Lung (tissue), 12 donors: Measurements from ENCODE around the gene TRIM10. TPM values are rescaled to one million over a fixed set of nuclear protein-coding genes. Genes with fewer than 3 reads are reported as not detected.

Experiments
- ATAC-seq: fragments of 200-7000 bp; cut with Tn5 transposase; one replicate; pipeline ENCODE4 v1.9.1; 2020; ENCODE audit warnings: moderate number of reproducible peaks; ENCODE audit not compliant: insufficient read depth, low FRiP score
- DNase-seq, 3 donors: peaks; one replicate each; pipeline ENCODE4 v3.0.0-alpha.2; 2013 to 2017
- H3K27ac ChIP-seq, 2 donors: one replicate each; pipeline ENCODE4 v1.5.1; 2013; ENCODE audit warnings: mild to moderate bottlenecking in 2 of 2, moderate library complexity in 2 of 2, control low read depth in 1 of 2, inconsistent platforms in 1 of 2, low read depth in 1 of 2, low read length in 1 of 2
- H3K27me3 ChIP-seq, 3 donors: one replicate each; pipeline ENCODE4 v1.5.1; 2013; ENCODE audit warnings: low read length in 2 of 3; ENCODE audit not compliant: control insufficient read depth in 3 of 3, insufficient read depth in 3 of 3
- H3K36me3 ChIP-seq, 4 donors: one replicate each; pipeline ENCODE4 v1.5.1; 2013; ENCODE audit warnings: low read length in 4 of 4, mild to moderate bottlenecking in 1 of 4, moderate library complexity in 1 of 4; ENCODE audit not compliant: control insufficient read depth in 4 of 4, insufficient read depth in 4 of 4
- H3K4me1 ChIP-seq, 5 donors: one replicate each; pipeline ENCODE4 v1.5.1; 2013; ENCODE audit warnings: low read length in 5 of 5, mild to moderate bottlenecking in 2 of 5, moderate library complexity in 1 of 5; ENCODE audit not compliant: control insufficient read depth in 5 of 5, insufficient read depth in 5 of 5
- H3K4me3 ChIP-seq: one replicate; pipeline ENCODE4 v1.5.1; 2013; ENCODE audit warnings: mild to moderate bottlenecking, control low read depth, moderate library complexity
- H3K9ac ChIP-seq, 2 donors: one replicate each; pipeline ENCODE4 v1.5.1; 2013; ENCODE audit warnings: low read length in 2 of 2, control low read depth in 1 of 2; ENCODE audit not compliant: insufficient read depth in 1 of 2
- H3K9me3 ChIP-seq, 4 donors: one replicate each; pipeline ENCODE4 v1.5.1; 2013; ENCODE audit warnings: low read length in 3 of 4, mild to moderate bottlenecking in 1 of 4, moderate library complexity in 1 of 4; ENCODE audit not compliant: control insufficient read depth in 4 of 4, insufficient read depth in 3 of 4
- WGBS, 2 donors: extraction: QIAGEN DNeasy Blood & Tissue Kit; methylation state at CpG; one replicate each; pipeline ENCODE4 v1.1.7; 2013; 5-methylcytosine and 5-hydroxymethylcytosine counted together
- polyA plus RNA-seq, 2 donors: library from polyadenylated mRNA; stranded (reverse); fragments of 200-250 nt; gene quantifications; one replicate each; pipeline ENCODE4 v1.2.1, GENCODE V29; 2013
- total RNA-seq, 2 donors: library from RNA; depleted of rRNA in 1 of 2; stranded (reverse); fragments of >200 nt in 1 of 2; gene quantifications; one replicate each; pipeline ENCODE4 v1.2.1, GENCODE V29; 2014 to 2021
- TF ChIP-seq, protein P1 (sequence below): IDR thresholded peaks from 2 replicates; pipeline ENCODE4 v1.5.1; 2012; ENCODE audit warnings: mild to moderate bottlenecking; ENCODE audit errors: control extremely low read depth, extremely low read depth
- donor health status: control.
- donor health status: control.
- donor health status: Bipolar disorder and iron deficiency.
- donor health status: healthy.
- donor health status: DM: yes; HTN: yes; CAD: no.

TRIM10 gene
- total and polyA plus RNA-seq, 4 donors: 0.06 to 1.8 (median 0.09) TPM

- Histone ChIP-seq H3K36me3 (no peaks in the 10 kb centered on the region), H3K27ac (no peak within 1 kb of the TSS), H3K27me3 (peaks cover 0 to 15% (median 10%) of the 10 kb centered on the region in 3 donors), H3K4me1 (no peaks in the 10 kb centered on the region), H3K9me3 (no peaks in the 10 kb centered on the region), H3K9ac (no peak within 1 kb of the TSS), H3K4me3 (no peak within 1 kb of the TSS)
- 68 to 71% methylated on average over 4 of the region's 4 CpGs for WGBS, 2 donors
- DNase-seq (no peak), ATAC-seq (no peak)
- TF ChIP-seq, protein P1, sequence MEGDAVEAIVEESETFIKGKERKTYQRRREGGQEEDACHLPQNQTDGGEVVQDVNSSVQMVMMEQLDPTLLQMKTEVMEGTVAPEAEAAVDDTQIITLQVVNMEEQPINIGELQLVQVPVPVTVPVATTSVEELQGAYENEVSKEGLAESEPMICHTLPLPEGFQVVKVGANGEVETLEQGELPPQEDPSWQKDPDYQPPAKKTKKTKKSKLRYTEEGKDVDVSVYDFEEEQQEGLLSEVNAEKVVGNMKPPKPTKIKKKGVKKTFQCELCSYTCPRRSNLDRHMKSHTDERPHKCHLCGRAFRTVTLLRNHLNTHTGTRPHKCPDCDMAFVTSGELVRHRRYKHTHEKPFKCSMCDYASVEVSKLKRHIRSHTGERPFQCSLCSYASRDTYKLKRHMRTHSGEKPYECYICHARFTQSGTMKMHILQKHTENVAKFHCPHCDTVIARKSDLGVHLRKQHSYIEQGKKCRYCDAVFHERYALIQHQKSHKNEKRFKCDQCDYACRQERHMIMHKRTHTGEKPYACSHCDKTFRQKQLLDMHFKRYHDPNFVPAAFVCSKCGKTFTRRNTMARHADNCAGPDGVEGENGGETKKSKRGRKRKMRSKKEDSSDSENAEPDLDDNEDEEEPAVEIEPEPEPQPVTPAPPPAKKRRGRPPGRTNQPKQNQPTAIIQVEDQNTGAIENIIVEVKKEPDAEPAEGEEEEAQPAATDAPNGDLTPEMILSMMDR: no peak
These were observed 25.3 kb downstream of the TRIM10 start, which contains the start of gene TRIM40 for GRCh38 chr6:30135757-30136156. Gene TRIM40 (plus strand): TSS chr6:30136140. CDS start chr6:30137037, 897 bp downstream.

DNA sequence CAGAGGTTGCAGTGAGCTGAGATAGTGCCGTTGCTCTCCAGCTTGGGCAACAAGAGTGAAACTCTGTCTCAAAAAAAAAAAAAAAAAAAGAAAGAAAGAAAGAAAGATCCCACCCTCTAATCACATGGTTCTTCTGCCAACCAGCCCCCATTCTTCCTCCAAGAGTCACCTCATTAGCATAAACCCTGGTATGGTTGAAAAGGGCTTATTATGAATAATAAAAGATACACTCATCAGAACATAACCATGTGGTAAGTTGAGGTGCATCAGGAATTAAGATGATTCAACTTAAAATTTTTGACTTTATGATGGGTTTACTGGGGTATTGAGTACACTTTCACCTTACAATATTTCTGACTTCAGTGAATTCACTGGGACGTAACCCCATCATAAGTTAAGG is 25.9 kb downstream of the TRIM10 start:
- H3K9me3 ChIP-seq: no peaks in the 10 kb centered on the region
- H3K36me3 ChIP-seq: no peaks in the 10 kb centered on the region
- 82 to 88% methylated on average over 2 of the region's 2 CpGs for WGBS, 2 donors
- no peak overlapping the region for H3K27ac ChIP-seq
- DNase-seq (no peak), ATAC-seq (no peak)
- TF ChIP-seq, protein P1: no peak
- H3K4me1 ChIP-seq: no peaks in the 10 kb centered on the region
- no peak overlapping the region for H3K4me3 ChIP-seq
- H3K9ac ChIP-seq: no peak overlapping the region
- H3K27me3 ChIP-seq: peaks cover 0 to 21% (median 16%) of the 10 kb centered on the region in 3 donors

DNA sequence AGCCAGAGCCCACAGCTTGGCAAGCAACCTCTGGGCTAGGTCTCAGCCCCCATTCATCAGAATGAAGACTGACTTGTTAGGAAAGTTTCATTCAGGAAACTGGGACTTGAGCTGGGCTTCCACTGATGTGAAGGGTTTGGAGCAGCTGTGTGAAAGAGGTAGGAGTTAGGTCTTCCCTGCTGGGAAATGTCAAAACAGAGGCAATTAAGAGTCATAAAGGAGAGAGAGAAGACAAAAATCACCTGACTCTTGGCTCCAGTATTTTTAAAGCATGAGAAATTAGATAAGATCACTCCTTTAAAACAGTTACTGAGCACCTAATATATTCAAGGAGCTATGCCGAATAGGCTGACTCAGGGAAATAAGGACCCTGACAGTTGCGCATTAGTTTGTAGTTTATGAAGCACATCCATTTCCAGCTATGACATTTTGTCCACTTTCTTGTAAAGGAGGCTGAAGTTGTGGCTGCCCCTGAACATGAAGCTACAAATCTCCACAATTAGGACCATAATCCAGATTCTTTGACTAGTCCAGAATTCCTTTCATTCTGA is 29.0 kb downstream of the TRIM10 start:
- TF ChIP-seq, protein P1: no peak
- H3K36me3 ChIP-seq: no peaks in the 10 kb centered on the region
- ATAC-seq (no peak), DNase-seq (no peak)
- peaks cover 0 to 44% (median 43%) of the 10 kb centered on the region in 3 donors for H3K27me3 ChIP-seq
- no peak overlapping the region for H3K27ac ChIP-seq
- 82 to 89% methylated on average over 2 of the region's 2 CpGs for WGBS, 2 donors
- H3K4me3 ChIP-seq: no peak overlapping the region
- H3K9ac ChIP-seq: no peak overlapping the region
- H3K4me1 ChIP-seq: peaks cover 0 to 8% (median 0%) of the 10 kb centered on the region in 5 donors
- H3K9me3 ChIP-seq: no peaks in the 10 kb centered on the region
